Spleen (tissue), 11 donors: ENCODE data around the gene RNF17. TPM values are rescaled to one million over a fixed set of nuclear protein-coding genes. Genes with fewer than 3 reads are reported as not detected.
"Not testable (repeated sequence)": the region's sequence is repeated elsewhere in the genome, so short reads cannot be mapped to it uniquely, and the experiment has no call there.

ENCODE experiments used
- DNase-seq: peaks from one replicate; pipeline ENCODE4 v3.0.0-alpha.2; 2020
- H3K27ac ChIP-seq, 8 donors: fragments of 200-600 bp; sonication (generic) in 7 of 8; 1 replicate in 4 of 8; 2 replicates in 4 of 8; pipeline versions ENCODE4 v1.5.0 to v1.8.0; 2016 to 2021; ENCODE audit warnings: inconsistent platforms in 4 of 8, mild to moderate bottlenecking in 4 of 8, moderate library complexity in 1 of 8
- H3K27me3 ChIP-seq, 7 donors: fragments of 200-600 bp; sonication (generic) in 6 of 7; replicated peaks in 1 of 7; 1 replicate in 4 of 7; 2 replicates in 3 of 7; pipeline versions ENCODE4 v1.5.0 to v1.8.0; 2016 to 2021; ENCODE audit warnings: inconsistent platforms in 3 of 7, mild to moderate bottlenecking in 1 of 7
- H3K36me3 ChIP-seq, 6 donors: fragments of 200-600 bp; sonication (generic) in 5 of 6; 1 replicate in 4 of 6; 2 replicates in 2 of 6; pipeline versions ENCODE4 v1.5.0 to v1.8.0; 2016 to 2021; ENCODE audit warnings: inconsistent platforms in 2 of 6
- H3K4me1 ChIP-seq, 6 donors: fragments of 200-600 bp; sonication (generic) in 5 of 6; 1 replicate in 3 of 6; 2 replicates in 3 of 6; pipeline versions ENCODE4 v1.5.0 to v1.8.0; 2016 to 2021; ENCODE audit warnings: inconsistent platforms in 3 of 6
- H3K4me3 ChIP-seq, 8 donors: fragments of 200-600 bp; sonication (generic) in 7 of 8; 1 replicate in 4 of 8; 2 replicates in 4 of 8; pipeline versions ENCODE4 v1.5.0 to v1.8.0; 2016 to 2021; ENCODE audit warnings: inconsistent platforms in 4 of 8, mild to moderate bottlenecking in 4 of 8, moderate library complexity in 2 of 8
- H3K9me3 ChIP-seq, 8 donors: fragments of 200-600 bp; sonication (generic) in 7 of 8; 1 replicate in 4 of 8; 2 replicates in 4 of 8; pipeline versions ENCODE4 v1.5.0 to v1.8.0; 2016 to 2021; ENCODE audit warnings: inconsistent platforms in 4 of 8
- POLR2A ChIP-seq, 3 donors: fragments of 450-650 bp; IDR thresholded peaks; one replicate each; pipeline ENCODE4 v1.5.1; 2017; ENCODE audit warnings: antibody characterized with exemption in 3 of 3, mild to moderate bottlenecking in 1 of 3
- POLR2AphosphoS5 ChIP-seq, 3 donors: sonication (generic); formaldehyde crosslinking; IDR thresholded peaks; one replicate each; pipeline ENCODE4 v1.5.1; 2017; ENCODE audit warnings: antibody characterized with exemption in 3 of 3
- WGBS, 5 donors: extraction: QIAGEN DNeasy Blood & Tissue Kit in 3 of 5; methylation state at CpG; one replicate each; pipeline versions ENCODE4 v1.1.5 to v1.1.7; 2013 to 2018; 5-methylcytosine and 5-hydroxymethylcytosine counted together
- intact Hi-C: fragments of 100-400 bp; cut with DNase I; formaldehyde crosslinking; loops from one replicate; pipeline ENCODE4 v1.15.0; 2023; ENCODE audit warnings: low total_unique reads
- polyA plus RNA-seq, 3 donors: library from polyadenylated mRNA; stranded (reverse); fragments of 200-250 nt; gene quantifications; one replicate each; pipeline ENCODE4 v1.2.1, GENCODE V29; 2013
- total RNA-seq, 7 donors: library from RNA; depleted of rRNA in 3 of 7; stranded (reverse); fragments of >200 nt in 3 of 7; fragmentation: NEBNext Ultra II Directional in 4 of 7; extraction: Animal tissue kit (Norgen Biotek cat#: 25700) in 4 of 7; gene quantifications; one replicate each; pipeline versions ENCODE4 v1.1.0 to v1.2.1, GENCODE V29; 2016 to 2021
- TF ChIP-seq, protein P1 (sequence below), 11 experiments: fragments of 200-600 bp in 7 of 11; fragments of 450-650 bp in 4 of 11; sonication (generic) in 4 of 11; IDR thresholded peaks in 8 of 11; conservative IDR thresholded peaks in 3 of 11; 1 replicate in 7 of 11; 2 replicates in 4 of 11; pipeline versions ENCODE4 v1.4.0 to v1.8.0; 2016 to 2021; ENCODE audit warnings: antibody characterized with exemption in 11 of 11, inconsistent platforms in 4 of 11, mild to moderate bottlenecking in 1 of 11
- donor health status: healthy with polysubstance abuse.
- donor health status: DM: no; HTN: no; CAD: no; lungs with moderate emphysema.
- donor health status: DM: no; HTN: no; CAD: no.
- donor health status: Bipolar disorder and iron deficiency.
- donor health status: healthy.
- donor health status: DM: no; HTN: no; CAD: no.
- donor health status: DM: yes; HTN: yes; CAD: no.

The RNF17 gene
- total and polyA plus RNA-seq, 10 donors = 0.02 to 0.38 (median 0.24) TPM; not detected in 6

DNA sequence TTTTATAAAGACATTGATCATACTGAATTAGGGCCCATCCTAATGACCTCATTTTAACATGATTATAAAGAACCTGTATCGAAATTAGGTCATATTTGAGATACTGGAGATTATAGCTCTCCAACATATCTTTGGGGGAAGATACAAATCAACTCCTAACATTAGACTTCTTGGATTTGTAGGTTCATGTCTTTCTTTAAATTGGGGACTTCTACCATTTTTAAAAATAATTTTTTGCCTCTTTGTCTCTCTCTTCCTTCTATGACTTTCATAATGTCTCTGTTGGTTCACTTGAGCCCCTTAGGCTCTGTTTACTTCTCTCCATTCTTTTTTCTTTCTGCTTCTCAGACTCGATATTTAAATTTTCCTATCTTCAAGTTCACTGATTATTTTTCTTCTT is 57.2 kb downstream of the RNF17 start:
- H3K9me3 ChIP-seq = peaks cover 0 to 15% (median 0%) of the 10 kb centered on the region in 8 donors
- intact Hi-C loops = no loop called here
- H3K27ac ChIP-seq = no peak overlapping the region
- WGBS, 5 donors = 70 to 83% (median 79%) methylated on average over 2 of the region's 2 CpGs
- TF ChIP-seq, protein P1, sequence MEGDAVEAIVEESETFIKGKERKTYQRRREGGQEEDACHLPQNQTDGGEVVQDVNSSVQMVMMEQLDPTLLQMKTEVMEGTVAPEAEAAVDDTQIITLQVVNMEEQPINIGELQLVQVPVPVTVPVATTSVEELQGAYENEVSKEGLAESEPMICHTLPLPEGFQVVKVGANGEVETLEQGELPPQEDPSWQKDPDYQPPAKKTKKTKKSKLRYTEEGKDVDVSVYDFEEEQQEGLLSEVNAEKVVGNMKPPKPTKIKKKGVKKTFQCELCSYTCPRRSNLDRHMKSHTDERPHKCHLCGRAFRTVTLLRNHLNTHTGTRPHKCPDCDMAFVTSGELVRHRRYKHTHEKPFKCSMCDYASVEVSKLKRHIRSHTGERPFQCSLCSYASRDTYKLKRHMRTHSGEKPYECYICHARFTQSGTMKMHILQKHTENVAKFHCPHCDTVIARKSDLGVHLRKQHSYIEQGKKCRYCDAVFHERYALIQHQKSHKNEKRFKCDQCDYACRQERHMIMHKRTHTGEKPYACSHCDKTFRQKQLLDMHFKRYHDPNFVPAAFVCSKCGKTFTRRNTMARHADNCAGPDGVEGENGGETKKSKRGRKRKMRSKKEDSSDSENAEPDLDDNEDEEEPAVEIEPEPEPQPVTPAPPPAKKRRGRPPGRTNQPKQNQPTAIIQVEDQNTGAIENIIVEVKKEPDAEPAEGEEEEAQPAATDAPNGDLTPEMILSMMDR (IDR thresholded peaks at IDR 0.05 in 8 of 11, conservative IDR thresholded peaks at IDR 0.05 in 3 of 11) = no peak
- TF ChIP-seq POLR2A (IDR thresholded peaks at IDR 0.05) (no peak), POLR2AphosphoS5 (IDR thresholded peaks at IDR 0.05) (no peak)
- H3K4me1 ChIP-seq = no peaks in the 10 kb centered on the region
- H3K4me3 ChIP-seq = no peak overlapping the region
- no peak for DNase-seq
- H3K27me3 ChIP-seq = peaks cover 0 to 1% (median 0%) of the 10 kb centered on the region in 7 donors
- no peaks in the 10 kb centered on the region for H3K36me3 ChIP-seq

DNA sequence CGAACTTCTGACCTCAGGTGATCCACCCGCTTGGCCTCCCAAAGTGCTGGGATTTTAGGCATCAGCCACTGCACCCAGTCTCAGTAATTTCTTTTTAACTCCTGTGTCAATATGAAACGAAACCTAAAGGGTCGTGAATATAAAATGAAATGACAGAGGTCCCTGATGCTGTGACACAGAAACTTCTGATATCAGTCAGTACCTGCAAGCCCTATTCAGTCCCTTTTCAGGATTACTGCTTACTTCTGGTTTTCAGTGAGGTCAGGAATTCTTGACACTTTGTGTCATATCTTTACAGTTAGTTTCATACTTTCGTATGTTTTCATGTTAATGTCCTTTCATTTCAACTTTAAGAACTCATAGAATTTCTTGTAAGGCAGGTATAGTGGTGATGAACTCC is 58.7 kb downstream of the RNF17 start:
- no peak overlapping the region for H3K27ac ChIP-seq
- H3K9me3 ChIP-seq = peaks cover 0 to 15% (median 0%) of the 10 kb centered on the region in 8 donors
- H3K4me3 ChIP-seq = no peak overlapping the region
- WGBS, 5 donors = 68 to 95% (median 84%) methylated on average over 5 of the region's 5 CpGs
- no peak for DNase-seq
- no peaks in the 10 kb centered on the region for H3K36me3 ChIP-seq
- intact Hi-C loops = no loop called here
- peaks cover 0 to 5% (median 0%) of the 10 kb centered on the region in 7 donors for H3K27me3 ChIP-seq
- H3K4me1 ChIP-seq = no peaks in the 10 kb centered on the region
- TF ChIP-seq, protein P1 (IDR thresholded peaks at IDR 0.05 in 8 of 11, conservative IDR thresholded peaks at IDR 0.05 in 3 of 11) = no peak

DNA sequence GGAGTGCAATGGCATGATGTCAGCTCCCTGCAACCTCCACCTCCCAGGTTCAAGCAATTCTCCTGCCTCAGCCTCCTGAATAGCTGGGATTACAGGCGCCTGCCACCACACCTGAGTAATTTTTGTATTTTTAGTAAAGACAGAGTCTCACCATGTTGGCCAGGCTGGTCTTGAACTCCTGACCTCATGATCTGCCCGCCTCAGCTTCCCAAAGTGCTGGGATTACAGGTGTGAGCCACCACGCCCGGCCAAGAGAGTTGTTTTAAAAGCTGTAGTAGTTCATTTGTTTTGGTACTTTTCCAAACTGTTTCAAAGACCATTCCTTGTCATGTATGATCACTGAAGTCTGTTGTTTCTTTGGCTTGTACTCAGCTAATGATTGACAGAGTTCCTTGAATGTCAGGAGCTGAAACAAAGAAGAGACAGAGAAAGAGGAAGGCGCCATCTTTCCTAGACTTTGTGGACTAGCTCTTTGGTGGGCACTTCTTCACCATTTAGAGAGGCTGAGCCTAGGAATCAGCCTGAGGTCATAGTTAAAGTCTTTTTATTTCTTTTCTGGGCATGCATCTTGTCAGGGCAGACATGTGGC is 59.2 kb downstream of the RNF17 start:
- H3K36me3 ChIP-seq, H3K4me3 ChIP-seq, H3K4me1 ChIP-seq, intact Hi-C loops, DNase-seq, H3K27me3 ChIP-seq, H3K27ac ChIP-seq: not testable (repeated sequence)
- peaks cover 0 to 15% (median 0%) of the 10 kb centered on the region in 8 donors for H3K9me3 ChIP-seq
- 79 to 86% (median 85%) methylated on average over 5 of the region's 5 CpGs for WGBS, 5 donors

DNA sequence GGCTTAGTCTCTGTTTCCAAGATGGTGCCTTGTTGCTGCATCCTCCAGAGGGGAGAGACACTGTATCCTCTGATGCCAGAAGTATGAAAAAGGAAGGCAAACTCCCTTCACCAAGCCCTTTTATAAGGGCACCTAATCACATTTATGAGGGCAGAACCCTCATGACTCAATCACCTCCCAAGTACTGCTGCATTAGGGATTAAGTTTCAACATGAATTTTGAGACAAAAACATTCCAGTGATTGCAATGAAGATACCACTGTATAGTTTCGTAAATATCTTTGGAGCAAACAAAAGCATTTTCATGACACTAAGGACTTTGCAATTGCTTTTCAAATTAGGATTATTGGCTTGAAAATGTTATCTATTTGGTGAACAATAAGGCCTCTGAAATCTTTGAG is 63.8 kb downstream of the RNF17 start:
- no peak for DNase-seq
- 91 to 98% (median 96%) methylated on average over 1 of the region's 1 CpG for WGBS, 5 donors
- intact Hi-C loops = no loop called here
- H3K4me1 ChIP-seq = no peaks in the 10 kb centered on the region
- no peak overlapping the region for H3K4me3 ChIP-seq
- H3K27me3 ChIP-seq = peaks cover 0 to 20% (median 0%) of the 10 kb centered on the region in 7 donors
- H3K9me3 ChIP-seq = no peaks in the 10 kb centered on the region
- no peak overlapping the region for H3K27ac ChIP-seq
- H3K36me3 ChIP-seq = no peaks in the 10 kb centered on the region
- TF ChIP-seq POLR2AphosphoS5 (IDR thresholded peaks at IDR 0.05) (no peak), POLR2A (IDR thresholded peaks at IDR 0.05) (no peak)
- TF ChIP-seq, protein P1 (IDR thresholded peaks at IDR 0.05 in 8 of 11, conservative IDR thresholded peaks at IDR 0.05 in 3 of 11) = no peak
